Activated T-cell treated with anti-CD3 and anti-CD28 coated beads for 48 hours (primary cell): Measurements from ENCODE around the gene SEMA3A.

Experiments
- DNase-seq: peaks from one replicate; pipeline ENCODE4 v3.0.0-alpha.2; 2020; ENCODE audit warnings: low read depth

SEMA3A gene

DNA sequence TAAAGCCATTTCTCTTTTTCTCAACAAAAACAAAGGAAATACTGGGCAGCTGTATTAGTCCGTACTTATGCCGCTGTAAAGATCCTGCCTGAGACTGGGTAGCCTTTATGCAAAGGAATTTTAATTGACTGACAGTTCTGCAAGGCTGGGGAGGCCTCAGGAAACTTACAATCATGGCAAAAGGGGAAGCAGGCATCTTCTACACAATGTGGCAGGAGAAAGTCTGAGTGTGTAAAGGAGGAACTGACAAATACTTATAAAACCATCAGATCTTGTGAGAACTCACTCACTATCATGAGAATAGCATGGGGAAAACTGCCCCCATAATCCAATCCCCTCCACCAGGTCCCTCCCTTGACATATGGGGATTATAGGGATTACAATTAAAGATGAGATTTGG is 264.3 kb downstream of the SEMA3A start:
- no peak for DNase-seq

DNA sequence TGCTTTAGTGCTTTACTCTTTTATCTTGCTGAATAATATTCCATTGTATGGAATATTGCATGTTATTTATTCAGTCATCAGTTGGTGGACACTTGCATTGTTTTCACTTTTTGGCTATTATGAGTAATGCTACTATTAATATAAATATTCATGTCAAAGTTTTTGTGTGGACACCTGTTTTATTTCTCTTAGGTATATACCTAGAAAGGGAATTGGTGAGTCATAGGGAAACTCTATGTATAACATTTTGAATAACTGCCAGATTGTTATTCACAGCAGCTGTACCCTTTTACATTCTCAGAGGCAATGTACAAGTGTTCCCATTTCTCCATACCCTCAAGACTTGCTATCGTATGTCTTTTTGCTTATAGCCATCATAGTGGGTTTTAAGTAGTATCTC is 268.7 kb downstream of the SEMA3A start:
- DNase-seq: no peak

DNA sequence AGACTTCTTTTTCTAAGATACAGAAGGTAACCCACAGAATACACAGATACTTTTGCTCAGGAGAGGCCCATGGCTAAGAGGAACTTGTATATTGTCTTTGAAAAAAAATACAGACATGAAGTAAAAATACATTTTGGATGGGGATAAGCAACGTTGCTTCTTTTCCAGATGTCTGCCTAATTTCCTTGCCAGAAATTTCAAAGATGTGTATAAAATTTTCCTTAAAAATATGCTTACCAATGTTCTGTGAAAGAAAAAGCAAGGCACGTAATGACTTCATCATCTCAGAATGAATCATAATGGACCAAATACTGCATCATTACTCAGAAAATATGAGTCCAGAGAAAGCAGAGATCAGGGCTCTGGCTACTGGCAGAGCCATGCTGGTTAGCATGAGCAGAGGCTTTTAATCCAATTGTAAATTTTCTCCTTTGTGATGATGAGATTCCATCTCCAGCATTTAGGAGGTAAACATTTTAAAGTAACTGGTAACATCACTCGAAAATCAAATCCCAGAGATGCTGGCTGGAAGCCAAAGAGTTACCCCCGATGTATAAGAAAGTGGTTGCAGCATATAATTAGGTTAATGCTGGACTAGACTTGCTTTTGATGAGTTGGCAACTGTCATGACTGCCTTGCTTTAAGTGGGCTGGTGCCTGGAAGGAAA is 272.5 kb downstream of the SEMA3A start:
- no peak for DNase-seq

DNA sequence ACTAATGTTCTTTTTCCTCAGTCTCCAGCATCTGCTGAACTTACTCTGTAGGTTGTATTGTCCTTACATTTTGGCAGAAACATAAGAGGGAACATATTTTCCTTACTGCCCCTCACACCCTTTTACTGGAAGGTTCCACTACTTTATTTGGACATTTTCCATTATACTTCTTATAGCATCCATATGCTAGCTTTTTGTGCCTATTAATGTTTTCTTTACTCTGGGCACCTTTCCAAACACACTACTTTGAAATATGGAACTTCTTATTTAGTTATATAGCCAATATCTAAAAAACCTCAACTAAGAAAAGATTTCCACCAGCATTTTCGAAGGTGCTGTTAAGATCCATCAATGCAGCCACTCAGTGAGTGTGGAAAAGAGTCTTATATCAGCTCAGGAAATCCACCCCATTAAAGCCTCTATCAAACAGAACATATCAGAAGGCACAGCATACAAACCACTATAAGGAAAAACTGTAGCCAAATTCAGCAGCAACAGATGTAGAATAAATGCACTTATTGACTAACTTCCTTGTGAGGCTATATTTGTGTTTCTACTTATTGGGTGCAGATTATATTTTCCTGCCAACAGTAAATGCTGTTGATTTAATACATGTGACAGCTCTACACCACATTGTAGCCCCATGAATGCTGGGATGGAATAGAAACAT is 273.2 kb downstream of the SEMA3A start:
- no peak for DNase-seq

DNA sequence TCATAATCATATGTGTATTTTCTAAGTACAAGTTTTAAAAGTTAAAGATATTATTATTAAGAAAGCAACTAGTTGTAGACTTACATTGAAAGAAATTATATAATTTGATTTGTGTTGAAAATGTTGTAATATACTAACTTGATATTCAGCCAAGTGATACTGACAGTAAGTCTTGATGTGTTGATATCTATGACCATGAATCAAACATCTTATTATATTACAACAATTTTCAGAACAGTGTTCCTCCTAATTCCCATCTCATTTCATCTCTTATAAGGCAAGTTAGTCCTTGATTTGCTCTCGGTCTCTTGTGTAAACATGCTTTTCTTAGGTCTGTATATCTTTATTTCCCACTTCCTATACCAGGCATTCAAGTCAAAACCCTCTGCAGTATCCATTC is 276.4 kb downstream of the SEMA3A start:
- DNase-seq: no peak

DNA sequence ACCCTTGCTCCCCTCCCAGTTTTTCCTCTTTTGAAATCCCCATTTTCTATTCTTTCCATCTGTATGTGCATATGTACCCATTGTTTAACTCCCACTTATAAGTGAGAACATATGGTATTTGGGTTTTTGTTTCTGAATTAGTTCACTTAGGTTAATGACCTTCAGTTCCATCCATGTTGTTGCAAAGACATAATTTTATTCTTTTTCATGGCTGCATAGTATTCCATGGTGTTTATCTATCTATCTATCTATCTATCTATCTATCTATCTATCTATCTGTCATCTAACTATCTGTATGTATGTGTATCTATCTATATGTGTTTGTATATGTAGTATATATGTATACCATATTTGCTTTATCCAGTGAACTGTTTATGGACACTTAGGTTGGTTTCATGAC is 281.4 kb downstream of the SEMA3A start:
- DNase-seq: no peak

DNA sequence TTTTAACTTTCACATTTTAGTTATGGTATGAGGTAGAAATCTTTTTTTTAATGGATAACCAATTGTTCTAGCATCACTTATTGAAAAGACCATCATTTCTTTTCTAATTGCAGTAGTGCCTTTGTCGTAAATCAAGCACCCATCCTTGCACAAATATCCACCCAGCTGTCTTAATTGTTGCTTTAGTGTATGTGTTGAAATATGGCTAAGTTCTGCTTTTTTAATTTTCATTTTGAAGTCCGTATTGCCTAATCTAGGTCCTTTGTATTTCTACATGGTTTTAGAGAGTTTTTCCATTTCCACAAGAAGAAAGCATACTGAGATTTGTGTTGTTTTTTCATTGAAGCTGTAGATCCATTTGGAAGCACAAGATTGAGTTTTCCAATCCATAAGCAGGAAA is 286.1 kb downstream of the SEMA3A start:
- DNase-seq: no peak
